CD4-positive, alpha-beta T cell treated with Interleukin-4 for 4 hours (primary cell): ENCODE data around the gene DNAJB1.
A peak's percentile ranks its signal among the peaks of the same experiment; 100 is the strongest.
"Not testable (repeated sequence)": the region's sequence is repeated elsewhere in the genome, so short reads cannot be mapped to it uniquely, and the experiment has no call there.

Experiments
- DNase-seq: peaks from one replicate; pipeline ENCODE4 v3.0.0-alpha.2; 2020

The DNAJB1 gene

DNA sequence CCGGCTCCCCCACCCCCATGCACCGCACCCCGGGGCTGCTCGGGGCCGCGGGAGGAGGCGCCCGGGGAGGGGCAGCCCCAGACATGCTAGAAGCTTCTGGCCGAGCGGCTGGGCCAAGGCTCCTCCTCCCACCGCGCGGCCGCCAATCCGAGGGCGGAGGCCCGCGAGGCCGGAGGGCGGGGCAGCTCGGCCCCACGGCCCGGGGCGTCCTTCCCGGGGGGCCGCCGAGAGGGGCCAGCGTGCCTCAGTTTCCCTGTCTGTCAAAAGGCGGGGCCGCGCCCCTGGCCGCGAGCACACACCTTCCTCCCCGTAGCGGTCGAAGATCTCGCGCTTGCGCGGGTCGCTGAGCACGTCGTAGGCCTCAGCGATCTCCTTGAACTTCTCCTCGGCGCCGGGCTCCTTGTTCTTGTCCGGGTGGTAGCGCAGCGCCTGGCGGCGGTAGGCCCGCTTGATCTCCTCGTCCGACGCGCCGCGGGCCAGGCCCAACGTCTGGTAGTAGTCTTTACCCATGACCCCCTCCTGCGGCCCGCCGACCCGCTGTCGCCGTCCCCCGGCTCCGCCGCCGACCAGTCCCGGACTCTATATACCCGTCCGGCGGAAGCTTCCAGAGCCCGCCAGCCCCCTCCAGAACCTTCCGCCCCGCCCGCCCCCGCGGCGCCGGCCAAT lies at the start of gene DNAJB1:
DNAJB1 (minus strand) TSS at position 558 of the 666 bp plus-strand sequence; CDS start at position 510, 48 bp downstream.
- peak; percentile 60 for DNase-seq

GRCh38 chr19:14567079-14567478 lies 48.9 kb upstream of the DNAJB1 start:
- no peak for DNase-seq

- DNase-seq, result no peak
Measured at GRCh38 chr19:14566712-14567077, 48.5 kb upstream of the DNAJB1 start.

DNA sequence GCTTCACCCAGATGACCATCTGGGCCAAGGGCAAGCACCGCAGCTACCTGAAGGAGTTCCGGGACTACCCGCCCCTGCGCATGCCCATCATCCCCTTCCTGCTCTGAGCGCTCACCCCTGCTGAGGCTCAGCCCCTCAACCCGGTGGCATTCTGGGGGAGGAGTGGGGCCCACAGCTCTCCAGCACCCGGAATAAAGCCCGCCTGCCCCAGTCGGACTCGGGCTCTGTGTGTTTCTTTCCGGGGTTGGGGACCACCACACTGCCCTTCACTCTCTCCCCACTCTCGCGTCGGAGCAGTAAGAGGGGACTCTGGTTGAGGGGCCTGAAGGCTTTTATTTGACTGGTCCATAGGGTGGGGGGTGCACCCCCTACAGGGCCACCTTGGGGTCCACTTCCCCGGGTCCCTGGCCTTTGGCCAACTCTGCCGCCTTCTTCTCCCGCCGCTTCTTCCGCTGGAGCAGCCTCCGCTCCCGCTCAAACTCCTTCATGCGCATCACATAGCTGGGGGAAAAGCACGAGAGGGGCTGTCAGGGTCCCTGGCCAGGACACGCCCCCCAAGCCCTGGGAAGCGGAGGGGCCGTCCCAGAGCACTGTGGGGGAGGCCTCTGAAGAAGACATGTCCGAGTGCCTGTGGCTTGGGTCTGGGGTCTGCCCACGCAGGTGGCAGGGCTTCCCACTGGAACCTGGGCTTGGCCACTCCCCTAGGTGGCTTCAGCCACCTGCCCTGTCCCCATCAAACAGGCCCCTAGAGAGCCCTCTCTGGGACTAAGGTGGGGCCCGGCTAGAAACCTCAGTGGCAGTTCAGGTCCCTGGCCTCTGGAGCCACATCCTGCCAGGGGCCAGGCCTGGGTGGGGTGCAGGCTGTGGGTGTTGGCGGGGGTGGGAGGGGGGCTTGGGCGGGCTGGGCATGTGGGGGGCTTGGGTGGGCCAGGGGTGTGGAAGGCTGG lies 47.8 kb upstream of the DNAJB1 start:
- DNase-seq, result no peak

GRCh38 chr19:14565298-14565679 lies 47.1 kb upstream of the DNAJB1 start:
- no peak for DNase-seq

DNA sequence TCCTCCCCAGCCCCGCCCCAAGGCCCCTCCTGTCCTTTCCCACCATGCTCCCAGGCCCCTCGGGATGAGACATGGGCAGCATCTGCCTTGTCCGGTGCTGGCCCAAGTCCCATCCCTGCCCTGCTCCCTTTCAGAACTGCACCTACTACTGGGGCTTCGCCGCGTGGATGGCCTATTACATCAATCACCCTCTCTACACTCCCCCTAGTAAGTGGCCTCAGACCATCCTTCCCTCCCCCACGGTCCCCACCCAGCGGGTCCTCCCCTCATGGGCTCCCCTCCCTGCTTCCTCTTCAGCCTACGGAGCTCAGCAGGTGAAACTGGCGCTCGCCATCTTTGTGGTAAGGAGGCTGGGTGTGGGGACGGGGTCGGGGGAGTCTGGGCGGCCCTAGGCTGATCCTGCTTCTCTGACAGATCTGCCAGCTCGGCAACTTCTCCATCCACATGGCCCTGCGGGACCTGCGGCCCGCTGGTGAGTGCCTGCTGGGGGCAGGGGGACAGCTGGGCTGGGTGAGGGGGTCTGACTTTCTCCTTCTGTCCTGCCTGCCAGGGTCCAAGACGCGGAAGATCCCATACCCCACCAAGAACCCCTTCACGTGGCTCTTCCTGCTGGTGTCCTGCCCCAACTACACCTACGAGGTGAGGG lies 46.6 kb upstream of the DNAJB1 start:
- not testable (repeated sequence) for DNase-seq

DNA sequence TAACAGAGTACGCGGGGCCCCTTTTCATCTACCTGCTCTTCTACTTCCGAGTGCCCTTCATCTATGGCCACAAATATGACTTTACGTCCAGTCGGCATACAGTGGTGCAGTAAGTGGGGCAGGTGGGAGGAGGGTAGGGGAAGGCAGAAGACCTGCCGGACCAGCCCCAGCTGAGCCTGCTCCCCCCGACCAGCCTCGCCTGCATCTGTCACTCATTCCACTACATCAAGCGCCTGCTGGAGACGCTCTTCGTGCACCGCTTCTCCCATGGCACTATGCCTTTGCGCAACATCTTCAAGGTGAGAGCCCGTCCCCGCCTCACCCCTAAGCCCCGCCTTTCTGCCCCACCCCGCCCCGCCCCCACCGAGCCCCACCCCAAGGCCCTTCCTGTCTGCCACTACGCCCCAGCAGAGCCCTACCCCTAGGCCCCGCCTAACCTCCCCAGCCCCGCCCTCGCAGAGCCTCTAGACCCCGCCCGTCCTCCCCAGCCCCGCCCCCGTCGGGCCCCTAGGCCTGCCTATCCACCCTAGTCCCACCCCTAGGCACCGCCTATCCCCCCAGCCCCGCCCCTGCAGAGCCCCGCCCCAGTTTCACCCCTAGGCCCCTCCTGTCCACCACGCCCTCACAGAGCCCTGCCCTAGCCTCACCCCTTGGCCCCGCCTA lies 45.9 kb upstream of the DNAJB1 start:
- no peak for DNase-seq

GRCh38 chr19:14563590-14563926 lies 45.4 kb upstream of the DNAJB1 start:
- DNase-seq, result no peak

- DNase-seq, result no peak
Measured at GRCh38 chr19:14562660-14563589, 44.7 kb upstream of the DNAJB1 start.

DNA sequence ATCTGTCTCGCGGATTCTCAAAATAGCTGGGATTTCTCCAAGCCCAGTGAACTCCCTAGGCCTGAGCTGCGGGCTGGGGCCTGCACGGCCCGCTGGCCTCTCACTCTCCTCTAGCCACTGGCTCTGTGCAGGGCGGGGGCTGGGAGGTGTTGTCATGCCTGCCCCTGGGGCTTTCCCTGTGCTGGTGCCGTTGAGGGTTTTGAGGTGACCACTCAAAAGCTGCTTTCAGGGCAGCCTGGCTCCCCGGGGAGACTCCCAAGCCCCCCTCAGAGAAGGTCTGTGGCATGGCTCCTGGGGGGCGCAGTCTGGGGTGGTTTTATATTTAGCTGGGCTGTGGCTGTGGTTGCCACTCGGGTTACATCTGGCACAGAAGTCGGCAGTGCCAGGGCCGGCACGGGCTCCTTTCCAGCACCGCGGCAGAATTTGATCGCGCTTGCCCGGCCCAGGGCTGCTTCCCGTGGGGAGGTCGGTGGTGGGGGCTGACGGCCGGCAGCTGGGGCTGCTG lies 43.7 kb upstream of the DNAJB1 start:
- DNase-seq, result no peak

DNA sequence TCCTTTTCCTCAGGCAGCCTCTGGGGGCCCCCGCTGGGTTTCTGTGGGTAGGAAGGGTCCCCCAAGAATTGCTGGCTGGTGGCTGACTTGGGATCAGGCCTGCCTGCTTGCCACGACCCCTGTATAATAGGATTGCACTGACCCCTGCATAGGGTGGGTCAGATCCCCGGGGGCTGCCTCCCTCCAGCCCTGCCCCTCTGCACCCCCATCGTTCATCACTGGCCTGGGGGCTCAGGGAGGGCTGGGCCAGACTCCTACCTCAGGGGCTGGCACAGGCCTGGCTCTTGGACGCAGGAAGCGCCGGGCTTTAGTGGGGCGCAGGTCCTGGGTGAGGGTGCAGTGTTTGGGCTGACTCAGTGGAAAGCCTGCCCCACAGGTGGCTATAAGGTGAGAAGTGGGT lies 43.1 kb upstream of the DNAJB1 start:
- DNase-seq, result no peak

- DNase-seq, result no peak
Measured at GRCh38 chr19:14560776-14561108, 42.5 kb upstream of the DNAJB1 start.

DNA sequence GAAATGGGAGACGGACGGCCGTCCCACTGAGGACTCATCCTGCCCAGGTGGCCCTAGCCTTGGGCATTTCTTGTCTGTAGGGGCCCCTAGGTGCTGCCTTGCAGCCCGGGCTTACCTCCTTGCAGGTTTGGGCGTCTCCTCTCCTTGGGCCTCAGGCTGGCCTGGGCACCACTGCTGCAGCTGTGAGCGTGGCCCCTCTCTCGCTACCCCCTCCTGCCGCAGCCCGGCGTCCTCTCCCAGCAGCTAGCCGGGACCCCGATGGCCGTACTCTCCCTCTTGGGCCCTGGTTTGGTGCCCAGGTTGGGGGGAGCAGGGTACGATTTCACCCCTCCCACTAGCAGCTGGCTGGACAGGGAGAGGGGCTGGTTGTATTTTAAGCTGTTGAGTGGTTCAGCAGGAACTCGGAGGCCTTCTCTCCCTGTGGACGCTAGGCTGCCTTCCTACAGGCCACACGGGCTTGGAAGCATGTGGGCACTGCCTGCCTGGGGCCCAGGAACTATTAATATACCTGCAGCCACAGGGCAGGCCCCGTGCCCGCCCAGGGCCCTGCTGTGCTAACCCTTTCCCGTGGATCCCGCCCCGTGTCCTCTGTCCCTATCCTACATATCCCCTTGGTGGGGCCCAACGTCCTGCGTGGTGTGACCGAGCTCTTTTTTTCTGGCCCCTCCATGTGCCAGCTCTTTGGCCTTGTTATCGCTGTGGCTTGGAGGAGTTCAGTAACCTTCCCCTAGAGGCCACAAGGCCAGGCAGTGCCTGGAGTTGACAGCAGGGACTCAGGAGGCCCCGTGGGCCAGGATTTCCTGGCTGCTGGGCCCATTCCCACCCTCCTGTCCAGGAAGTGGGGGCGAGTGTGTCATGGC lies 41.9 kb upstream of the DNAJB1 start:
- no peak for DNase-seq

- no peak for DNase-seq
Measured at GRCh38 chr19:14558370-14559066, 40.3 kb upstream of the DNAJB1 start.

DNA sequence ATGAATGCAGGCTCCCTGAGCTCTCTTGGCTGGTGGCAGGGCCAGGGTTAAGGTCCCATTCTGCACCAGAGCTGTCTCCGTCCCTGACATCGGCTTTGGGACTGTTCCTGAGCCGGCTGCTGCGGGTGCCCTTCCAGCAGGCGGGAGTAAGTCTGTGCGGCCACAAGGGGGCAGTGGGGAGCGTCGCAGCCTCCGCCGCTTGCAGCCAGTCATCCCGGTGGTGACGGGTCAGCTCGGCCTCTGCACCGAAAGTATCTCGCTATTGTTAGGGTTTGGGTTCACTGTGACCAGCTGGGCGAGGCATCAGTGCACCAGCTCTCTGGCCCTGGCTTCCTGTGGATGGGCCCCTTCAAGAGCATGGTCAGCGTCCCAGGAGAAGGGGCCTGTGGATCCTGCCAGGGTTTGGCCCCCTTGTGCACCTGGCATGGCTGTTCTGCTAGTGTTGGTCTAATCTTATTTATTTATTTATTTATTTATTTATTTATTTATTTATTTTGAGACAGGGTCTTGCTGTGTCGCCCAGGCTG lies 38.5 kb upstream of the DNAJB1 start:
- DNase-seq, result peak; percentile 68

- peak; percentile 24 for DNase-seq
Measured at GRCh38 chr19:14555918-14556661, 37.9 kb upstream of the DNAJB1 start.

DNA sequence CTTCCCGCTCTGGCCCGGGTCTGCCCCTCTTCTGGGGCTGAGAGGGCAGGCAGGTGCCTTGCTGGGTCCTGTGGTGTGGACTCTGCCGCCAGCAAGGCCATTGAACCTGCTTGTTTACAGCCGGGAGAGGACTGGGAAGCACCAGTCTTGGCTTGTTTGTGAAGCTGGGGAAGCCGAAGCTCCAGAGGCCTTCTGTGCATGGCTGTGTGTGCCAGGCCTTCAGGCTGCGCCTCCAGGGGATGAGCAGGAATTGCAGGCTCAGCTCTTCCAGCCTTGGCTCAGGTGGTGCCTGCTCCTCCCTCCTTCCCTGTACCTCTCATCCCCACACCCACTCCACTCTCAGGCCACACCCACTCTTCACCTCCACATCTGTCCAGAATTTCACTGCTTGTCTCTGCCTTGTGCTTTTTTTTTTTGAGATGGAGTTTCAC lies 36.2 kb upstream of the DNAJB1 start:
- DNase-seq, result no peak

GRCh38 chr19:14553939-14554243 lies 35.7 kb upstream of the DNAJB1 start:
- DNase-seq, result no peak
